Neural cell (in vitro differentiated cells): Measurements from ENCODE around the gene RNF123. TPM values are rescaled to one million over a fixed set of nuclear protein-coding genes. Genes with fewer than 3 reads are reported as not detected.

Experiments used
- H2AFZ ChIP-seq: fragments of 200-600, 300-800 bp; sonication (generic), shearing (Covaris generic); 2 replicates; pipeline ENCODE4 v1.6.0; 2014; ENCODE audit warnings: low read depth, mild to moderate bottlenecking, antibody characterized with exemption, low read length, moderate library complexity
- H3F3A ChIP-seq: fragments of 200-600 bp; shearing (Covaris generic); 2 replicates; pipeline ENCODE4 v1.6.1; 2016; ENCODE audit warnings: mild to moderate bottlenecking, moderate library complexity, mixed read lengths, antibody characterized with exemption, low read length; ENCODE audit not compliant: insufficient read depth, poor library complexity, severe bottlenecking
- H3K27ac ChIP-seq: fragments of 200-600, 300-800 bp; sonication (generic), shearing (Covaris generic); 2 replicates; pipeline ENCODE4 v1.5.1; 2014; ENCODE audit warnings: mild to moderate bottlenecking, low read length, moderate library complexity
- H3K27me3 ChIP-seq: fragments of 300-800, 200-600 bp; sonication (generic), shearing (Covaris generic); 2 replicates; pipeline ENCODE4 v1.6.0; 2014; ENCODE audit warnings: mild to moderate bottlenecking, low read depth, low read length, moderate library complexity; ENCODE audit not compliant: insufficient read depth
- H3K36me3 ChIP-seq: fragments of 300-800, 200-600 bp; sonication (generic), shearing (Covaris generic); 2 replicates; pipeline ENCODE4 v1.5.1; 2014; ENCODE audit warnings: mild to moderate bottlenecking, antibody characterized with exemption, low read length, moderate library complexity; ENCODE audit not compliant: insufficient read depth
- H3K4me2 ChIP-seq: fragments of 300-800, 200-600 bp; sonication (generic), shearing (Covaris generic); 2 replicates; pipeline ENCODE4 v1.6.0; 2014; ENCODE audit warnings: mild to moderate bottlenecking, low read length
- H3K4me3 ChIP-seq: fragments of 300-800, 200-600 bp; sonication (generic), shearing (Covaris generic); 2 replicates; pipeline ENCODE4 v1.5.1; 2014; ENCODE audit warnings: mild to moderate bottlenecking, low read length, moderate library complexity
- H3K79me2 ChIP-seq: fragments of 200-600 bp; shearing (Covaris generic); replicated peaks from 2 replicates; pipeline ENCODE4 v1.6.0; 2014; ENCODE audit warnings: mild to moderate bottlenecking, low read length, moderate library complexity; ENCODE audit not compliant: insufficient read depth
- H3K9ac ChIP-seq: fragments of 300-800, 200-600 bp; sonication (generic), shearing (Covaris generic); 2 replicates; pipeline ENCODE4 v1.6.1; 2016; ENCODE audit warnings: mild to moderate bottlenecking, low read length, mixed read lengths
- H3K9me2 ChIP-seq: fragments of 200-600 bp; shearing (Covaris generic); 2 replicates; pipeline ENCODE4 v1.6.1; 2016; ENCODE audit warnings: mild to moderate bottlenecking, low read length, mixed read lengths; ENCODE audit not compliant: insufficient read depth
- H3K9me3 ChIP-seq: fragments of 200-600, 300-800 bp; sonication (generic), shearing (Covaris generic); 2 replicates; pipeline ENCODE4 v1.6.1; 2016; ENCODE audit warnings: mild to moderate bottlenecking, mixed run types, low read length, moderate library complexity, mixed read lengths
- H4K20me1 ChIP-seq: fragments of 200-600 bp; shearing (Covaris generic); 2 replicates; pipeline ENCODE4 v1.6.1; 2016; ENCODE audit warnings: mild to moderate bottlenecking, mixed run types; ENCODE audit not compliant: insufficient read depth
- CTCF ChIP-seq: fragments of 450-650 bp; IDR thresholded peaks from 2 replicates; pipeline ENCODE4 v1.5.1; 2014; ENCODE audit warnings: antibody characterized with exemption, mild to moderate bottlenecking, moderate library complexity; ENCODE audit not compliant: poor library complexity, severe bottlenecking
- EP300 ChIP-seq: fragments of 450-650 bp; conservative IDR thresholded peaks from 2 replicates; pipeline ENCODE4 v1.6.1; 2014; ENCODE audit warnings: antibody characterized with exemption, mild to moderate bottlenecking, moderate library complexity; ENCODE audit not compliant: poor library complexity, severe bottlenecking
- EZH2 ChIP-seq: fragments of 200-600, 300-800 bp; shearing (Covaris generic), sonication (generic); IDR thresholded peaks from 2 replicates; pipeline ENCODE4 v1.6.1; 2014; ENCODE audit warnings: antibody characterized with exemption, low read length, borderline replicate concordance, mild to moderate bottlenecking; ENCODE audit not compliant: insufficient read depth, poor library complexity, severe bottlenecking
- MXI1 ChIP-seq: fragments of 450-650 bp; conservative IDR thresholded peaks from 2 replicates; pipeline ENCODE4 v1.6.1; 2014; ENCODE audit warnings: antibody characterized with exemption, mild to moderate bottlenecking; ENCODE audit not compliant: poor library complexity, severe bottlenecking
- POLR2AphosphoS5 ChIP-seq: IDR thresholded peaks from 2 replicates; pipeline ENCODE4 v1.6.1; 2012
- RAD21 ChIP-seq: fragments of 450-650 bp; conservative IDR thresholded peaks from 2 replicates; pipeline ENCODE4 v1.6.1; 2014; ENCODE audit warnings: antibody characterized with exemption, mild to moderate bottlenecking, moderate library complexity
- REST ChIP-seq: IDR thresholded peaks from 2 replicates; pipeline ENCODE4 v1.6.1; 2012; ENCODE audit warnings: borderline replicate concordance
- SMC3 ChIP-seq: fragments of 450-650 bp; conservative IDR thresholded peaks from 2 replicates; pipeline ENCODE4 v1.6.1; 2014; ENCODE audit warnings: antibody characterized with exemption, mild to moderate bottlenecking, moderate library complexity; ENCODE audit not compliant: poor library complexity
- TAF1 ChIP-seq: IDR thresholded peaks from 2 replicates; pipeline ENCODE4 v1.6.1; 2012; ENCODE audit warnings: low read depth
- polyA plus RNA-seq: library from polyadenylated mRNA; depleted of rRNA; stranded (reverse); fragments of >200 nt; gene quantifications from 2 replicates; pipeline ENCODE4 v1.2.3, GENCODE V29; 2014

RNF123 gene
- polyA plus RNA-seq, 1 donor from 2014 or later: 27.4 TPM

GRCh38 chr3:49725906-49726681 is 36.7 kb downstream of the RNF123 start:
- TF ChIP-seq REST (no peak), SMC3 (no peak), EZH2 (no peak), TAF1 (no peak), RAD21 (no peak), MXI1 (no peak), POLR2AphosphoS5 (no peak), CTCF (no peak), EP300 (no peak)
- Histone ChIP-seq H3K27me3 (no peaks in the 10 kb centered on the region), H3K4me2 (no peak overlapping the region), H3K9me3 (no peaks in the 10 kb centered on the region), H3K4me3 (no peak overlapping the region), H3K9me2 (no peaks in the 10 kb centered on the region), H3K36me3 (no peaks in the 10 kb centered on the region), H3K79me2 (no peaks in the 10 kb centered on the region), H3K27ac (no peak overlapping the region), H3F3A (no peaks in the 10 kb centered on the region), H3K9ac (no peak overlapping the region), H4K20me1 (no peaks in the 10 kb centered on the region), H2AFZ (no peak overlapping the region)

- Histone ChIP-seq H3K9me2 (no peaks in the 10 kb centered on the region), H3K9ac (no peak overlapping the region), H3F3A (no peaks in the 10 kb centered on the region), H3K9me3 (no peaks in the 10 kb centered on the region), H4K20me1 (no peaks in the 10 kb centered on the region), H3K27me3 (no peaks in the 10 kb centered on the region), H3K36me3 (no peaks in the 10 kb centered on the region), H3K27ac (no peak overlapping the region), H3K4me3 (no peak overlapping the region), H3K79me2 (no peaks in the 10 kb centered on the region), H3K4me2 (no peak overlapping the region), H2AFZ (no peak overlapping the region)
- TF ChIP-seq EP300: no peak
- no peak for TF ChIP-seq TAF1
- no peak for TF ChIP-seq POLR2AphosphoS5
- no peak for TF ChIP-seq MXI1
- no peak for TF ChIP-seq REST
- TF ChIP-seq RAD21: no peak
- TF ChIP-seq CTCF: no peak
Observed at GRCh38 chr3:49727154-49727923, 38.0 kb downstream of the RNF123 start.
